ENCODE data around the gene ITGA3. TPM values are rescaled to one million over a fixed set of nuclear protein-coding genes. Genes with fewer than 3 reads are reported as not detected.

ITGA3 gene
- total and polyA plus RNA-seq, 5 donors: 21.5 to 32.9 (median 26.2) TPM

GRCh38 chr17:50094753-50095619, 39.1 kb downstream of the ITGA3 start, which contains the start of gene PDK2:
TSS of gene PDK2 (plus strand) at chr17:50095351. CDS start at chr17:50095436, 85 bp downstream.
- H3K9me3 ChIP-seq (ENCODE audit: control insufficient read depth, low read length): no peaks in the 10 kb centered on the region
- intact Hi-C loops (cut with DNase I): loop anchor here (5.0 to 10.0 kb wide), 4 partner anchors 60 to 200 kb away; partner anchors contain the start of gene PPP1R9B (in 1 of the 4)
- ATAC-seq (peak; percentile 95), DNase-seq (peak; percentile 96 to 99 (median 99))
- H3K27ac ChIP-seq (ENCODE audit: low read length): peak within 1 kb of the TSS; percentile 90
- H3K4me3 ChIP-seq (ENCODE audit: low read length): peak within 1 kb of the TSS; percentile 64
- under 1% methylated on average over 68 of the region's 68 CpGs for WGBS
- H3K4me1 ChIP-seq (ENCODE audit: control insufficient read depth, insufficient read depth, low read length): peaks cover 2% of the 10 kb centered on the region
- no peaks in the 10 kb centered on the region for H3K27me3 ChIP-seq (ENCODE audit: control insufficient read depth, insufficient read depth)

- Histone ChIP-seq H3K4me1 (ENCODE audit: control insufficient read depth, insufficient read depth, low read length) (peaks cover 2% of the 10 kb centered on the region), H3K9me3 (ENCODE audit: control insufficient read depth, low read length) (no peaks in the 10 kb centered on the region), H3K27me3 (ENCODE audit: control insufficient read depth, insufficient read depth) (no peaks in the 10 kb centered on the region), H3K27ac (ENCODE audit: low read length) (peak overlapping the region; percentile 40), H3K4me3 (ENCODE audit: low read length) (peak overlapping the region; percentile 55)
- no peak for DNase-seq
- ATAC-seq: peak in 1 of 2 donors; percentile 3
- under 1% methylated on average over 12 of the region's 12 CpGs for WGBS
- intact Hi-C loops (cut with DNase I): loop anchor here (5.0 to 10.0 kb wide), 3 partner anchors 59 to 199 kb away; partner anchors contain the start of gene PPP1R9B (in 1 of the 4)
These were observed 39.7 kb downstream of the ITGA3 start for GRCh38 chr17:50095626-50096037.

GRCh38 chr17:50096092-50096491, 40.2 kb downstream of the ITGA3 start:
- intact Hi-C loops (cut with DNase I): loop anchor here (5.0 to 10.0 kb wide), 3 partner anchors 59 to 199 kb away; partner anchors contain the start of gene PPP1R9B (in 1 of the 4)
- H3K9me3 ChIP-seq (ENCODE audit: control insufficient read depth, low read length): no peaks in the 10 kb centered on the region
- peak overlapping the region; percentile 40 for H3K27ac ChIP-seq (ENCODE audit: low read length)
- no peaks in the 10 kb centered on the region for H3K27me3 ChIP-seq (ENCODE audit: control insufficient read depth, insufficient read depth)
- ATAC-seq: peak in 1 of 2 donors; percentile 0
- DNase-seq: peak in 1 of 3 donors; percentile 74
- peak overlapping the region; percentile 55 for H3K4me3 ChIP-seq (ENCODE audit: low read length)
- peaks cover 2% of the 10 kb centered on the region for H3K4me1 ChIP-seq (ENCODE audit: control insufficient read depth, insufficient read depth, low read length)
- 12% methylated on average over 6 of the region's 6 CpGs for WGBS

GRCh38 chr17:50096758-50097157, 40.8 kb downstream of the ITGA3 start:
- ATAC-seq: no peak
- Histone ChIP-seq H3K27me3 (ENCODE audit: control insufficient read depth, insufficient read depth) (no peaks in the 10 kb centered on the region), H3K9me3 (ENCODE audit: control insufficient read depth, low read length) (no peaks in the 10 kb centered on the region), H3K27ac (ENCODE audit: low read length) (no peak overlapping the region), H3K4me3 (ENCODE audit: low read length) (peak overlapping the region; percentile 55), H3K4me1 (ENCODE audit: control insufficient read depth, insufficient read depth, low read length) (peaks cover 2% of the 10 kb centered on the region)
- intact Hi-C loops (cut with DNase I): loop anchor here (5.0 to 10.0 kb wide), 3 partner anchors 58 to 198 kb away; partner anchors contain the start of gene PPP1R9B (in 1 of the 4)
- DNase-seq: peak in 1 of 3 donors; percentile 20
- WGBS: 60% methylated on average over 3 of the region's 3 CpGs

GRCh38 chr17:50097455-50097854, 41.5 kb downstream of the ITGA3 start:
- Histone ChIP-seq H3K27ac (ENCODE audit: low read length) (peak overlapping the region; percentile 6), H3K27me3 (ENCODE audit: control insufficient read depth, insufficient read depth) (no peaks in the 10 kb centered on the region), H3K4me3 (ENCODE audit: low read length) (no peak overlapping the region), H3K4me1 (ENCODE audit: control insufficient read depth, insufficient read depth, low read length) (peaks cover 2% of the 10 kb centered on the region), H3K9me3 (ENCODE audit: control insufficient read depth, low read length) (no peaks in the 10 kb centered on the region)
- WGBS: 65% methylated on average over 7 of the region's 7 CpGs
- no peak for ATAC-seq
- intact Hi-C loops (cut with DNase I): loop anchor here (5.0 to 10.0 kb wide), 3 partner anchors 57 to 197 kb away; partner anchors contain the start of gene PPP1R9B (in 1 of the 4)
- peak in 1 of 3 donors; percentile 23 for DNase-seq

GRCh38 chr17:50097926-50098325, 42.0 kb downstream of the ITGA3 start:
- WGBS: 69% methylated on average over 4 of the region's 4 CpGs
- H3K4me1 ChIP-seq (ENCODE audit: control insufficient read depth, insufficient read depth, low read length): peaks cover 5% of the 10 kb centered on the region
- ATAC-seq (no peak), DNase-seq (no peak)
- H3K4me3 ChIP-seq (ENCODE audit: low read length): no peak overlapping the region
- no peak overlapping the region for H3K27ac ChIP-seq (ENCODE audit: low read length)
- intact Hi-C loops (cut with DNase I): loop anchor here (5.0 to 10.0 kb wide), 3 partner anchors 57 to 197 kb away; partner anchors contain the start of gene PPP1R9B (in 1 of the 4)
- no peaks in the 10 kb centered on the region for H3K9me3 ChIP-seq (ENCODE audit: control insufficient read depth, low read length)
- no peaks in the 10 kb centered on the region for H3K27me3 ChIP-seq (ENCODE audit: control insufficient read depth, insufficient read depth)

- peak overlapping the region; percentile 16 for H3K27ac ChIP-seq (ENCODE audit: low read length)
- intact Hi-C loops (cut with DNase I): loop anchor here (5.0 to 10.0 kb wide), 3 partner anchors 56 to 196 kb away; partner anchors contain the start of gene PPP1R9B (in 1 of the 4)
- 81% methylated on average over 4 of the region's 4 CpGs for WGBS
- DNase-seq: no peak
- no peak for ATAC-seq
- H3K4me1 ChIP-seq (ENCODE audit: control insufficient read depth, insufficient read depth, low read length): peaks cover 5% of the 10 kb centered on the region
- H3K4me3 ChIP-seq (ENCODE audit: low read length): no peak overlapping the region
- H3K27me3 ChIP-seq (ENCODE audit: control insufficient read depth, insufficient read depth): no peaks in the 10 kb centered on the region
- H3K9me3 ChIP-seq (ENCODE audit: control insufficient read depth, low read length): no peaks in the 10 kb centered on the region
These were observed 42.7 kb downstream of the ITGA3 start for GRCh38 chr17:50098583-50098982.

GRCh38 chr17:50099003-50099402, 43.1 kb downstream of the ITGA3 start:
- Histone ChIP-seq H3K27ac (ENCODE audit: low read length) (peak overlapping the region; percentile 16), H3K9me3 (ENCODE audit: control insufficient read depth, low read length) (no peaks in the 10 kb centered on the region), H3K4me1 (ENCODE audit: control insufficient read depth, insufficient read depth, low read length) (peaks cover 5% of the 10 kb centered on the region), H3K27me3 (ENCODE audit: control insufficient read depth, insufficient read depth) (no peaks in the 10 kb centered on the region), H3K4me3 (ENCODE audit: low read length) (no peak overlapping the region)
- intact Hi-C loops (cut with DNase I): loop anchor here (5.0 to 10.0 kb wide), 3 partner anchors 56 to 196 kb away; partner anchors contain the start of gene PPP1R9B (in 1 of the 4)
- 57% methylated on average over 5 of the region's 5 CpGs for WGBS
- DNase-seq (peak in 1 of 3 donors; percentile 13), ATAC-seq (no peak)

- no peaks in the 10 kb centered on the region for H3K9me3 ChIP-seq (ENCODE audit: control insufficient read depth, low read length)
- peak overlapping the region; percentile 78 for H3K27ac ChIP-seq (ENCODE audit: low read length)
- no peak for ATAC-seq
- H3K27me3 ChIP-seq (ENCODE audit: control insufficient read depth, insufficient read depth): no peaks in the 10 kb centered on the region
- 70% methylated on average over 5 of the region's 5 CpGs for WGBS
- intact Hi-C loops (cut with DNase I): no loop called here
- peaks cover 5% of the 10 kb centered on the region for H3K4me1 ChIP-seq (ENCODE audit: control insufficient read depth, insufficient read depth, low read length)
- no peak for DNase-seq
- H3K4me3 ChIP-seq (ENCODE audit: low read length): no peak overlapping the region
These were observed 44.6 kb downstream of the ITGA3 start for GRCh38 chr17:50100480-50100883.

- whole genome bisulfite sequencing: 55% methylated on average over 15 of the region's 15 CpGs
- Histone ChIP-seq H3K4me3 (ENCODE audit: low read length) (no peak overlapping the region), H3K9me3 (ENCODE audit: control insufficient read depth, low read length) (no peaks in the 10 kb centered on the region), H3K4me1 (ENCODE audit: control insufficient read depth, insufficient read depth, low read length) (peaks cover 5% of the 10 kb centered on the region), H3K27ac (ENCODE audit: low read length) (peak overlapping the region; percentile 78), H3K27me3 (ENCODE audit: control insufficient read depth, insufficient read depth) (no peaks in the 10 kb centered on the region)
- ATAC-seq (peak; percentile 10 to 20), DNase-seq (no peak)
- intact Hi-C loops (cut with DNase I): no loop called here
These were observed 45.0 kb downstream of the ITGA3 start for GRCh38 chr17:50100921-50101345.

Measured in right cardiac atrium (tissue), 5 donors.